Liver (tissue), 9 donors: ENCODE data around the gene YLPM1. TPM values are rescaled to one million over a fixed set of nuclear protein-coding genes. Genes with fewer than 3 reads are reported as not detected.

ENCODE experiments used
- DNase-seq: peaks from one replicate; pipeline ENCODE4 v3.0.0-alpha.2; 2017; ENCODE audit warnings: low spot score
- H3K27ac ChIP-seq, 2 donors: one replicate each; pipeline ENCODE4 v1.7.0; 2013; ENCODE audit warnings: inconsistent platforms in 2 of 2, low read length in 2 of 2, control low read depth in 1 of 2, low read depth in 1 of 2, mild to moderate bottlenecking in 1 of 2
- H3K27me3 ChIP-seq, 4 donors: one replicate each; pipeline versions ENCODE4 v1.6.1 to v1.7.0; 2013; ENCODE audit warnings: low read length in 3 of 4, inconsistent platforms in 1 of 4, mild to moderate bottlenecking in 1 of 4, moderate library complexity in 1 of 4; ENCODE audit not compliant: control insufficient read depth in 4 of 4, insufficient read depth in 4 of 4
- H3K36me3 ChIP-seq, 4 donors: one replicate each; pipeline versions ENCODE4 v1.6.1 to v1.7.0; 2013; ENCODE audit warnings: low read length in 3 of 4, mild to moderate bottlenecking in 3 of 4, low read depth in 1 of 4, moderate library complexity in 1 of 4; ENCODE audit not compliant: control insufficient read depth in 4 of 4, insufficient read depth in 3 of 4
- H3K4me1 ChIP-seq, 4 donors: one replicate each; pipeline versions ENCODE4 v1.6.1 to v1.7.0; 2013; ENCODE audit warnings: low read length in 3 of 4, mild to moderate bottlenecking in 3 of 4, moderate library complexity in 1 of 4; ENCODE audit not compliant: control insufficient read depth in 4 of 4, insufficient read depth in 4 of 4
- H3K4me3 ChIP-seq, 3 donors: one replicate each; pipeline versions ENCODE4 v1.6.1 to v1.7.0; 2013; ENCODE audit warnings: low read length in 3 of 3, control low read depth in 1 of 3, low read depth in 1 of 3, mild to moderate bottlenecking in 1 of 3
- H3K9ac ChIP-seq, 2 donors: one replicate each; pipeline ENCODE4 v1.7.0; 2013; ENCODE audit warnings: low read length in 2 of 2, mild to moderate bottlenecking in 2 of 2, moderate library complexity in 2 of 2, control low read depth in 1 of 2, low read depth in 1 of 2
- H3K9me3 ChIP-seq, 4 donors: one replicate each; pipeline versions ENCODE4 v1.6.1 to v1.7.0; 2013; ENCODE audit warnings: low read length in 3 of 4; ENCODE audit not compliant: control insufficient read depth in 4 of 4
- ATF3 ChIP-seq: IDR thresholded peaks from 2 replicates; pipeline ENCODE4 v1.6.1; 2016; ENCODE audit warnings: antibody characterized with exemption
- FOXA2 ChIP-seq: IDR thresholded peaks from 2 replicates; pipeline ENCODE4 v1.6.1; 2016; ENCODE audit warnings: antibody characterized with exemption
- HNF4G ChIP-seq: IDR thresholded peaks from 2 replicates; pipeline ENCODE4 v1.6.1; 2016; ENCODE audit warnings: antibody characterized with exemption
- NR2F2 ChIP-seq: IDR thresholded peaks from 2 replicates; pipeline ENCODE4 v1.6.1; 2016; ENCODE audit warnings: antibody characterized with exemption
- RAD21 ChIP-seq, 2 donors: IDR thresholded peaks; 2 replicates each; pipeline ENCODE4 v1.6.1; 2016; ENCODE audit warnings: antibody characterized with exemption in 2 of 2, mild to moderate bottlenecking in 2 of 2
- RXRA ChIP-seq, 2 donors: IDR thresholded peaks; 2 replicates each; pipeline ENCODE4 v1.6.1; 2017 to 2018; ENCODE audit warnings: antibody characterized with exemption in 2 of 2, mild to moderate bottlenecking in 1 of 2
- SP1 ChIP-seq: IDR thresholded peaks from 2 replicates; pipeline ENCODE4 v1.6.1; 2018; ENCODE audit warnings: antibody characterized with exemption, mild to moderate bottlenecking
- YY1 ChIP-seq: IDR thresholded peaks from 2 replicates; pipeline ENCODE4 v1.6.1; 2016; ENCODE audit warnings: antibody characterized with exemption, mild to moderate bottlenecking
- ZBTB33 ChIP-seq: IDR thresholded peaks from 2 replicates; pipeline ENCODE4 v1.6.1; 2016; ENCODE audit warnings: antibody characterized with exemption
- WGBS: extraction: QIAGEN DNeasy Blood & Tissue Kit; methylation state at CpG from one replicate; pipeline ENCODE4 v1.1.7; 2013; 5-methylcytosine and 5-hydroxymethylcytosine counted together
- polyA plus RNA-seq, 2 donors: library from polyadenylated mRNA; stranded (reverse) in 1 of 2; unstranded in 1 of 2; fragments of 200-250 nt in 1 of 2; fragments of >200 nt in 1 of 2; fragmentation: Nextera tagmentation in 1 of 2; extraction: Ambion mirVana in 1 of 2; gene quantifications; one replicate each; pipeline versions ENCODE4 v1.2.1 to v1.2.3, GENCODE V29; 2013 to 2015
- total RNA-seq, 2 donors: library from RNA; depleted of rRNA; stranded (reverse); fragments of >200 nt; gene quantifications; one replicate each; pipeline ENCODE4 v1.2.3, GENCODE V29; 2014
- TF ChIP-seq, protein P1 (sequence below): IDR thresholded peaks from 2 replicates; pipeline ENCODE4 v1.6.1; 2016; ENCODE audit warnings: antibody characterized with exemption
- TF ChIP-seq, protein P2 (sequence below): fragments of 150-350 bp; IDR thresholded peaks from 2 replicates; pipeline ENCODE4 v1.5.1; 2017; ENCODE audit warnings: improper control_type of control experiment, low read depth, low read length; ENCODE audit not compliant: missing input control
- TF ChIP-seq, protein P3 (sequence below): IDR thresholded peaks from 2 replicates; pipeline ENCODE4 v1.6.1; 2016; ENCODE audit warnings: antibody characterized with exemption, mild to moderate bottlenecking
- donor health status: healthy.
- donor health status: healthy.
- donor health status: healthy.
- donor health status: healthy.
- donor health status: healthy.

YLPM1 gene
- total and polyA plus RNA-seq, 4 donors = 5.9 to 27.3 (median 13.2) TPM

- no peak for DNase-seq
Measured at GRCh38 chr14:74784634-74785033, 21.5 kb downstream of the YLPM1 start.

DNA sequence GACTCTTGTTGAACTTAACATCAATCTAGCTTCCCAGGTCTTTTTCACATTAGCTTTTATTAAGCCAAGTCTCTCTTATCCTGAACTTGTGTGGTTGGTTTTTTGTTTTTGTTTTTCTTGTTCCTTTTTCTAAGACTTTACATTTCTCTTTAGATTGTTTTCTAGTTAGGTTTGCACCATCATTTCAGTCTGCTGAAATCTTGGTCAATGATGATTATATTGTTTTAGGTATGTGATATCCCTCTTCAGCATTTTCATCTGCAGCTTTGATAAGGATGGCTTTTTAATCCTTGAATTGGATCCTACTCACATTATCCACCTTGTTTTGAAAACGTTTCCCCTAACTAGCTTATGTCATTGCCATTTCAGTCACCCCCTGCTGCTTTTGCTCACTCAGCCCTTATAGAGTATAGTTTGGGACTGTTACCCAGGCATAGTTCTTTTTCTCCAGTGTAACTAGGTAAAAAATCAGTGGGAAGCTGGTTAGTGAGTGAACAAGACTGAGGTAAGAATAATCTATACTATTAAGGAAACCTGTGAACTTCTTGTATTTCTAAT lies 22.0 kb downstream of the YLPM1 start:
- no peaks in the 10 kb centered on the region for H3K9me3 ChIP-seq
- no peak overlapping the region for H3K27ac ChIP-seq
- no peak overlapping the region for H3K9ac ChIP-seq
- H3K4me1 ChIP-seq = no peaks in the 10 kb centered on the region
- 56% methylated on average over 1 of the region's 1 CpG for WGBS
- H3K27me3 ChIP-seq = no peaks in the 10 kb centered on the region
- no peak for DNase-seq
- peaks cover 9 to 50% (median 34%) of the 10 kb centered on the region in 4 donors for H3K36me3 ChIP-seq
- no peak overlapping the region for H3K4me3 ChIP-seq
- TF ChIP-seq ZBTB33 (no peak), ATF3 (no peak), RXRA (IDR thresholded peaks at IDR 0.05) (no peak), NR2F2 (no peak), HNF4G (no peak), SP1 (no peak), RAD21 (IDR thresholded peaks at IDR 0.05) (no peak), YY1 (no peak)
- TF ChIP-seq, protein P1, sequence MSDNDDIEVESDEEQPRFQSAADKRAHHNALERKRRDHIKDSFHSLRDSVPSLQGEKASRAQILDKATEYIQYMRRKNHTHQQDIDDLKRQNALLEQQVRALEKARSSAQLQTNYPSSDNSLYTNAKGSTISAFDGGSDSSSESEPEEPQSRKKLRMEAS = no peak

More at GRCh38 chr14:74784634-74785033, 21.5 kb downstream of the YLPM1 start:
- H3K27me3 ChIP-seq = no peaks in the 10 kb centered on the region
- no peak overlapping the region for H3K4me3 ChIP-seq
- H3K9ac ChIP-seq = no peak overlapping the region
- no peak overlapping the region for H3K27ac ChIP-seq
- TF ChIP-seq NR2F2 (no peak), FOXA2 (no peak), RAD21 (IDR thresholded peaks at IDR 0.05) (no peak), ZBTB33 (no peak)
- TF ChIP-seq, protein P2, sequence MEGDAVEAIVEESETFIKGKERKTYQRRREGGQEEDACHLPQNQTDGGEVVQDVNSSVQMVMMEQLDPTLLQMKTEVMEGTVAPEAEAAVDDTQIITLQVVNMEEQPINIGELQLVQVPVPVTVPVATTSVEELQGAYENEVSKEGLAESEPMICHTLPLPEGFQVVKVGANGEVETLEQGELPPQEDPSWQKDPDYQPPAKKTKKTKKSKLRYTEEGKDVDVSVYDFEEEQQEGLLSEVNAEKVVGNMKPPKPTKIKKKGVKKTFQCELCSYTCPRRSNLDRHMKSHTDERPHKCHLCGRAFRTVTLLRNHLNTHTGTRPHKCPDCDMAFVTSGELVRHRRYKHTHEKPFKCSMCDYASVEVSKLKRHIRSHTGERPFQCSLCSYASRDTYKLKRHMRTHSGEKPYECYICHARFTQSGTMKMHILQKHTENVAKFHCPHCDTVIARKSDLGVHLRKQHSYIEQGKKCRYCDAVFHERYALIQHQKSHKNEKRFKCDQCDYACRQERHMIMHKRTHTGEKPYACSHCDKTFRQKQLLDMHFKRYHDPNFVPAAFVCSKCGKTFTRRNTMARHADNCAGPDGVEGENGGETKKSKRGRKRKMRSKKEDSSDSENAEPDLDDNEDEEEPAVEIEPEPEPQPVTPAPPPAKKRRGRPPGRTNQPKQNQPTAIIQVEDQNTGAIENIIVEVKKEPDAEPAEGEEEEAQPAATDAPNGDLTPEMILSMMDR = no peak
- TF ChIP-seq, protein P1 = no peak
- TF ChIP-seq, protein P3, sequence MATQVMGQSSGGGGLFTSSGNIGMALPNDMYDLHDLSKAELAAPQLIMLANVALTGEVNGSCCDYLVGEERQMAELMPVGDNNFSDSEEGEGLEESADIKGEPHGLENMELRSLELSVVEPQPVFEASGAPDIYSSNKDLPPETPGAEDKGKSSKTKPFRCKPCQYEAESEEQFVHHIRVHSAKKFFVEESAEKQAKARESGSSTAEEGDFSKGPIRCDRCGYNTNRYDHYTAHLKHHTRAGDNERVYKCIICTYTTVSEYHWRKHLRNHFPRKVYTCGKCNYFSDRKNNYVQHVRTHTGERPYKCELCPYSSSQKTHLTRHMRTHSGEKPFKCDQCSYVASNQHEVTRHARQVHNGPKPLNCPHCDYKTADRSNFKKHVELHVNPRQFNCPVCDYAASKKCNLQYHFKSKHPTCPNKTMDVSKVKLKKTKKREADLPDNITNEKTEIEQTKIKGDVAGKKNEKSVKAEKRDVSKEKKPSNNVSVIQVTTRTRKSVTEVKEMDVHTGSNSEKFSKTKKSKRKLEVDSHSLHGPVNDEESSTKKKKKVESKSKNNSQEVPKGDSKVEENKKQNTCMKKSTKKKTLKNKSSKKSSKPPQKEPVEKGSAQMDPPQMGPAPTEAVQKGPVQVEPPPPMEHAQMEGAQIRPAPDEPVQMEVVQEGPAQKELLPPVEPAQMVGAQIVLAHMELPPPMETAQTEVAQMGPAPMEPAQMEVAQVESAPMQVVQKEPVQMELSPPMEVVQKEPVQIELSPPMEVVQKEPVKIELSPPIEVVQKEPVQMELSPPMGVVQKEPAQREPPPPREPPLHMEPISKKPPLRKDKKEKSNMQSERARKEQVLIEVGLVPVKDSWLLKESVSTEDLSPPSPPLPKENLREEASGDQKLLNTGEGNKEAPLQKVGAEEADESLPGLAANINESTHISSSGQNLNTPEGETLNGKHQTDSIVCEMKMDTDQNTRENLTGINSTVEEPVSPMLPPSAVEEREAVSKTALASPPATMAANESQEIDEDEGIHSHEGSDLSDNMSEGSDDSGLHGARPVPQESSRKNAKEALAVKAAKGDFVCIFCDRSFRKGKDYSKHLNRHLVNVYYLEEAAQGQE = no peak
- peaks cover 9 to 53% (median 36%) of the 10 kb centered on the region in 4 donors for H3K36me3 ChIP-seq
- no peaks in the 10 kb centered on the region for H3K4me1 ChIP-seq
- no peaks in the 10 kb centered on the region for H3K9me3 ChIP-seq
